GM18526 (cell line): ENCODE data around the gene PPRC1.

ENCODE experiments used
- POLR2A ChIP-seq: IDR thresholded peaks from 3 replicates; pipeline ENCODE4 v1.6.1; 2011; ENCODE audit not compliant: insufficient read length; ENCODE audit errors: extremely low read depth

Gene PPRC1

DNA sequence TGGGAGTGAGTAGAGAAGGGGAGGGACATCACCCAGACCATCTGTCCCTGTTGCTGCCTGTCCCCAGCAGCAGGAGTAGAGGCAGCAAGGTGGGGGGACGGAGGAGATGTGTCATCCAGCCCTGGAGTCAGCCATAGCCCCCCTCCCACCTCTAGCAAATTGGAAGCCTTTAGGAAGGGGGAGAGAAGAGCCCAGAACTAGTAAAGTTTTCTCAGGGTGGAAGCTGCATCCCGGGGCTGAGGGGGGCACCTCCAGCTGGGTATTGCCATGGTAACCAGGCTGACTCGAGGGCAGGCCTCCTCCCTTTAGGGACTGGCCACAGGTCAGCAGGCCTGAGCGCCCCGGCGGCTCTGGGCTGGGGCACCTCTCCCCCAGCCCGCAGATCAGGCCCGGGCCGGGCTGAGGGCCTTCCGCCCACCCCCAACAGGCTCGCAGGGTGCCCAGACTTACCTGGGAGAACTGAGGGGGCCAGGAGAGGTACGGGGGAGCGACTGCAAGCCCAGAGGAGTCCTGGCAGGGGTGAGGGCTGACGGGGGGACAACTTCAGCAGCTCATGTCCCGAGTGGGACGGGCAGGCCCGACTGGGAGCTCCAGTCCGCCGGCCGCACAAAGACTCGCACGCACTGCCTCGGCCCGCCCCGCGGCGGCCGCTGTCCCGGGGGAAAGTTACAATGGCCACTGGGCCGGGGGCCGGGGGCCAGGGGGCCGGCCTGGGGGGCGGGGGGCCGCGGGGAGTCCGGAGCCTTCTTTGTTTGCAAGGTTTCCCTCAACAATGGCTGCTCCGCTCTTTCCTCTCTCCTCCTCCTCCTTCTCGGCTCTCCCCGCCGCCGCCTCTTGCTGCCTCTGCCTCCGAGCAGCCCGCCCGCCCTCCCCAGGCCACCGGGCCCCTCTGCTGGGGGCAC, 18.6 kb upstream of the PPRC1 start:
- TF ChIP-seq POLR2A = no peak

GRCh38 chr10:102114861-102115618, 17.8 kb upstream of the PPRC1 start:
- TF ChIP-seq POLR2A = peak; percentile 78

DNA sequence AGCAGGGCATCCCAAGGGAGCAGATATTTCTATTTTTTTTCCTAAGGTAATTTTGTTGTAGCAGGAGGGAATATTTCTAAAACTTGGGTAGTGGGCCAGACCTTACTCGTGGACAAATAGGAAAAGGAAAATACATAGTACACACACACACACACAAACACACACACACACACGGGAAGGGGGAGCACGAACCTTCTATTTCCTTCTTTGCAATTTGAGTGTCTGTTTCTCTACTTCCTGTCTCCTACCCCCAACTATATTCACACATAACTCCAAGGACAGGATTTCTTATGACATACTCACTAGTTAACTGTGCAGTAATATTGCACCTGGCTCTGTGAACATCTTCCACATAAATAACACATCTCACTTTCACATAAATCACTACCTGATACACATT, 17.1 kb upstream of the PPRC1 start:
- no peak for TF ChIP-seq POLR2A

GRCh38 chr10:102116656-102117055, 16.2 kb upstream of the PPRC1 start:
- no peak for TF ChIP-seq POLR2A

GRCh38 chr10:102117391-102118159, 15.3 kb upstream of the PPRC1 start:
- peak; percentile 38 for TF ChIP-seq POLR2A

DNA sequence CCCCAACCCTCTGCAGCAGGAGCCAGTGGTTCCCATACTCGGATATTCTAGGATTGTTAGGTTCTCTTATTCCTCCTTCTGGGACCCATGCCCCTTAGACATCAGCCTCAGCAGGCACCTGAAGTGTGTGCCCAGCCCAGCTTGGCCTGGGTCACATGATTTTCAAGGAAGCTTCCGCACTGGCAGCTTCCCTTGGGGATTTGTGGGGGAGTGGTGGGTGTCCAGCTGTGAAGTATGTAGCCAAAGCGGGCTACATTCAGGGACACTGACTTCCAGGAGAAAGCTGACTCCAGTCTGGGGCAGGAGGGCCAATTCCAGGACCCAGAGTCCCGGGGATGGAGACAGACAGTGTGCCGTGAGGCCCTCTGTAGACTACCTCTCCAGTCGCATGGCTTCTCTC, 14.0 kb upstream of the PPRC1 start:
- TF ChIP-seq POLR2A = no peak

DNA sequence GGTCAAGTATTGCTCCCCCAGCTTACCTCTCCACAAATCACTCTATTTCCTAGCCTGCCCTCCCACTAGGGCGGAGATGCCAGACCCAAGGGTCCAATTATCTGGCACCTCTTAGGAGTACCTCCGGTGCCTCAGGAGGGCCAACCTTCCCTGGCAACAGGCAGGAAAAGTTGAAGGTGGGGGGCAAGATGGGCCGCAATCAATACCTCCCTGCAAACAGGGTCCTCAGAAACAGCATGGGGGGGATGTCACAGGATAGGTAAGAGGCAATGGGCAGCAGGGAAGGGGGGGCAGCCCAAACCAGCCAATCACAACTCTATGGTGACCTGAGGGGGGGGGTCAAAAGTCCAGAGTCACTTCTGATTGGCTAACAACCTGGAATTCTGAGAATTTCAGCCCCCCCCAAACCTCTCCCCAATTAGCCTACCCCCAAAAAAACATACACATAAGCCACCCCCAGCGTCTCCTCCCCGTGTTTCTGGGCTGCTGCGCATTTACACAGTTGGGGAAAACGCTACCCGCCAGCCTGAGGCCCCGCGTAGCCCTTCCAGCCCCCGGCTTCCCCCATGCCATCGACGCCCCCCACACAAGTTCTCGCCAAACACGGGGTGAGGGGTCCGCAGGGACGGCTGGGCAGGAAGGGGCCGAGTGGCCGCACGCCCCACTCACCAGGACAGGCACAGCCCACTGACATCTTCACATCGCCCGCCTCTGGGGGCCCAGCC, 13.3 kb upstream of the PPRC1 start:
- no peak for TF ChIP-seq POLR2A

DNA sequence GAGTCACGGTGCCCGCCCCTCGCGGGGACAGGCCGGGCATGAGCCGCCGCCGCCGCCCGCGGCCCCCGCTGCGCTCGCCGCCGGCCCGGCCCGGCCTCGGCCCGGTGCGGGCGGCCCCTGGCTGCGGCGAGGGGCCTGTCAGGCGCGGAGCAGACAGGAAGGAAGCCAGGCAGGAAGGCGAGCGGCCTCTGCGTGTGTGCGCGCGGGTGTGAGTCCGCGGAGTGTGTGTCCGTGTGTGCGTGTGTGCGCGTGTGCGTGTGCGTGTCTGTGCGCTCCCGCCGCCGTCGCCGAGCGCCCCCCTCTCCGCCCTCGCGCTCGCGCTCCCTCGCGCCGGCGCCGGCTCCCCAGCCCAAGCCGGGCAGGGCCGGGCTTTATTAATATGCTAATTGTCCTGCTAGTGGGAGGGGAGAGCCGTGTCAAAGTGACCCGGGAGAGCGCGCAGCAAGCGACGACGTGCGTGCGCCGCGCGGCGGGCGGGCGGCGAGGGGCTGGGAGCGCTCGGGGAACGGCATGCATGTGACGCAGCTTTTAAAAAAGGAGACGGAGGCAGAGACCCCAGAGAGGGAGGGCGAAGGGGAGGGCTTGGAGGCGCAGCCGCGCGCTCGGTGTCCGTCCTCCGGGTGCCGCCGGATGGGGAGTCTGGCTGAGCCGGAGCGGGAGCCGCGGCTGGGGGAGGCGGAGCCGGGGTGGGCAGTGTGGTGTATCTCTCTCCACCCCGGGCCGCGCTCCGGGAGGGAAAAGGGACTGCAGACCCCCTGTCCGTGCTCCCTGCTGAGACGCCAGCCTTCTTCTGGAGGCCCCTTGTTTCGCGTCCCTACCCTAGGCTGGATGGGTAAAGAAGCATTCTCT, 12.5 kb upstream of the PPRC1 start, which contains the start of gene LDB1:
Gene LDB1, minus strand, starts transcription at position 227 of the 849 bp plus-strand sequence. CDS start 258 bp downstream, outside the sequence.
- peak; percentile 60 for TF ChIP-seq POLR2A

DNA sequence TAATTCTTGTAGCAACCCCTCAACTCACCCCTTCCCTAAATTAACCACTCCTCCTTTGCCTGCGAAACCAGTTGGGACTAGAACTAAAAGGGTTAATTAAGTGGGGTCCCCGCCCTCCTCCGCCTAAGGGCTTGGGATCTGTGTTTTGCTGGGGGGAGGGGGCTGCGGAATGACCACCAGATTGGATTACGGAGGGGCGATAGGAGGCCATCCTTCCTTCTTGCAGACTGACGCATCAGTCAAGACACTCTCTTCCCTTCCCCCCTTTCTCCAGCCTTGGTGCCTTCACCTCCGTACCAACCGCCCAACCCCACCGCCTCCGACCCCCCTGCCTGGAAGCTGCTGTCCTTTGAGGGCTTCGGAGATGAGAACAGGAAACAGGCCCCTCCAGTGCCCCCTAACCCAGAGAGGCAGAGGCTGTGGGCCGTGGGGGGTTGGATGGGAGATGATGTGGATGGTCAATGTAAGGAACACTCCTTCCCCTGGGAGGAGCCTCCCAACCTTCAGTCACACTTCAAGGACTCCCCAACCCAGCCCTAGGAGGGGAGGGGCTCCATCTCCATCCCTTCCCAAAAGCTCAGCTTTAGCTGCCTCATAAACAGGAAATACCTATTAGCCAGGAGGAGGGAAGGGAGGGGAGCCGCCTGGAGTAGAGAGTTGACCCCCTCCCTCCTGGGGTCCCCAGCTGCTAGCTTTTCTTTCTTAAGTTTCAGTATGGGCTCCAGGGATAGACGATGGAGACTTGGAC, 11.7 kb upstream of the PPRC1 start:
- TF ChIP-seq POLR2A = no peak

DNA sequence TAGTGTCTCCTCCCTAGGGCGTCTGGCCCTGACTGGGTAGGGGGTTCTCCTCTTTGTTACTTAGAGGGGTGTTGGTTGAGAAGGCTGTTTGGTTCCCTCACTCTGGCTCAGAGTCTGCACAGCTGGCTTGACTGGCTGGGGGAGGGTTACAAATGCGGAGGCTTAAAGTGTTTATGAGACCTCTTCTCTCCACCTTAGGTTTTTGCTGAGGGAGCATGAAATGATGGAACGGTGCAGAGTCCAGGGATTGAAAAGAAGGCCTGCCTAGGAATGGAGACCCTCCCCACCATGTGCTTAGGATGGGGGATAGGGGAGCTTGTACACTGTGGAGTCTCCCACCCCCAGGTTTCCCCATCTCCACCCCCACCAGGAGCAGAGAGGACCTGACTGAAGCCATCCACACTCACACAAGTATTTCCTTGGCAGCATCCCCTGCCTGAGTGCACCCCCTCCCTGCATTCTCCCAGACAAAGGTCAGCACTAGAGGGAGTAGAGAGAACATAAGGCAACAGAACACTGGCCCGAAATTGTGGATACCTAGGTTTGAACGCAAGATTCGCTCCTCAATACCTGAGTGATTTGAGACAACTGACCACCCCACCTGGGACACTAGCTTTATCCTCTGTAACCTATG, 11.0 kb upstream of the PPRC1 start:
- TF ChIP-seq POLR2A = no peak

GRCh38 chr10:102122450-102122849, 10.4 kb upstream of the PPRC1 start:
- TF ChIP-seq POLR2A = no peak

DNA sequence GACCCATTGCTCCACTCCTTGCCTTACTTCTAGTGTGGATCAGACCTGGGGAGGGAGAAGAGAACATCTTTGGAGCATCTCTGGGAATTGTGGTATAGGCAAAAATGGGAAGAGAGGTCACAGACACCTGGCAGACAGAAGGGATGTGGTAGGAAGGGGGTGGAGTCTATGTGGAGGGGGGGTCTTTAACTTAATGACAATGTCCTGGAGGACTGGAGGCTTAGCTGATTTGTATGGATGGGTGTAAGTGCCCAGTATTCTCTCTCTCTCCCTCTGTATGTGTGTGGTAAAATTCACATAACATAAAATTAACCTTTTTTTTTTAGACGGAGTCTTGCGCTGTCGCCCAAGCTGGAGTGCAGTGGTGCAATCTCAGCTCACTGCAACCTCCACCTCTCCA, 9.6 kb upstream of the PPRC1 start:
- no peak for TF ChIP-seq POLR2A
